Endodermal cell (in vitro differentiated cells): ENCODE measurements around the gene HESX1. TPM values are rescaled to one million over a fixed set of nuclear protein-coding genes. Genes with fewer than 3 reads are reported as not detected.

ENCODE experiments used
- DNase-seq: peaks from one replicate; pipeline ENCODE4 v3.0.0-alpha.2; 2017
- H3K27ac ChIP-seq: 2 replicates; pipeline ENCODE4 v1.5.1; 2013; ENCODE audit warnings: mild to moderate bottlenecking, low read depth, low read length, moderate library complexity
- H3K27me3 ChIP-seq: 2 replicates; pipeline ENCODE4 v1.6.1; 2013; ENCODE audit warnings: mild to moderate bottlenecking, low read length, moderate library complexity; ENCODE audit not compliant: insufficient read depth, control insufficient read depth, poor library complexity, severe bottlenecking
- H3K36me3 ChIP-seq: 2 replicates; pipeline ENCODE4 v1.7.0; 2013; ENCODE audit warnings: mild to moderate bottlenecking, low read length, moderate library complexity; ENCODE audit not compliant: control insufficient read depth, insufficient read depth
- H3K4me1 ChIP-seq: one replicate; pipeline ENCODE4 v1.7.0; 2013; ENCODE audit warnings: low read length; ENCODE audit not compliant: control insufficient read depth, insufficient read depth
- H3K4me3 ChIP-seq: 2 replicates; pipeline ENCODE4 v1.5.1; 2013; ENCODE audit warnings: mild to moderate bottlenecking, low read length, moderate library complexity
- H3K9ac ChIP-seq: 2 replicates; pipeline ENCODE4 v1.6.1; 2013; ENCODE audit warnings: mild to moderate bottlenecking, low read length, moderate library complexity; ENCODE audit not compliant: poor library complexity, severe bottlenecking; ENCODE audit errors: extremely low read depth
- H3K9me3 ChIP-seq: 2 replicates; pipeline ENCODE4 v1.6.1; 2013; ENCODE audit warnings: mild to moderate bottlenecking, low read length, moderate library complexity; ENCODE audit not compliant: control insufficient read depth
- H3K27ac Mint-ChIP-seq: 2 replicates; pipeline ENCODE4 v1.8.0; 2020; ENCODE audit warnings: mixed read lengths
- H3K27me3 Mint-ChIP-seq: 2 replicates; pipeline ENCODE4 v1.8.0; 2021; ENCODE audit warnings: mild to moderate bottlenecking, mixed read lengths; ENCODE audit not compliant: insufficient read depth
- H3K36me3 Mint-ChIP-seq: 2 replicates; pipeline ENCODE4 v1.8.0; 2020; ENCODE audit warnings: low read depth, mixed read lengths
- H3K4me1 Mint-ChIP-seq: 2 replicates; pipeline ENCODE4 v1.8.0; 2020; ENCODE audit warnings: mixed read lengths
- H3K4me3 Mint-ChIP-seq: 2 replicates; pipeline ENCODE4 v1.8.0; 2020; ENCODE audit warnings: mild to moderate bottlenecking, moderate library complexity, mixed read lengths
- H3K9me3 Mint-ChIP-seq: 2 replicates; pipeline ENCODE4 v1.8.0; 2020; ENCODE audit warnings: mild to moderate bottlenecking, mixed read lengths
- WGBS, 2 experiments: methylation state at CpG; one replicate each; pipeline versions ENCODE4 v1.1.5 to v1.1.7; 2013; ENCODE audit warnings: missing lambda C conversion rate in 2 of 2, mixed read lengths in 1 of 2; ENCODE audit not compliant: insufficient coverage in 1 of 2, insufficient read length in 1 of 2; 5-methylcytosine and 5-hydroxymethylcytosine counted together
- total RNA-seq, 2 donors: library from RNA; stranded (reverse); fragmentation: NEBNext Ultra II Directional in 1 of 2; extraction: Animal tissue kit (Norgen Biotek cat#: 25700) in 1 of 2; gene quantifications; 2 replicates in 1 of 2; 3 replicates in 1 of 2; pipeline ENCODE4 v1.2.1, GENCODE V29; 2021
- TF ChIP-seq, protein P1 (sequence below): fragments of 200-600 bp; sonication (generic); conservative IDR thresholded peaks from 2 replicates; pipeline ENCODE4 v1.5.0; 2021; ENCODE audit warnings: antibody characterized with exemption, mild to moderate bottlenecking

Gene HESX1
- total RNA-seq, 2 donors from 2014 or later = 3.8 to 8.0 TPM

DNA sequence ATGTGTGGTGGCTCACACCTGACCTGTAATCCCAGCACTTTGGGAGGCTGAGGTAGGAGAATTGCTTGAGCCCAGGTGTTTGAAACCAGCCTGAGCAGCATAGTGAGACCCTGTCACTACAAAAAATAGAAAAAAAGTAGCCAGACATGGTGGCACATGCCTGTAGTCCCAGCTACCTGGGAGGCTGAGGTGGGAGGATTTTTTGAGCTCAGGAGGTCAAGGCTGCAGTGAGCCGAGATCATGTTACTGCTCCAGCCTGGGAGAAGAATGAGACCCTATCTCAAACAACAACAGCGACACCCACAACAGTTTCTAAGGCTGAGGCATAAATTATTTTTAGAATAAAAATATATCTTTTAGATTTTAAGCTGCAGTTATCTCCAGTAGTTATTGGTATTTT, 34.0 kb upstream of the HESX1 start:
- Histone ChIP-seq H3K27me3 (no peaks in the 10 kb centered on the region), H3K4me1 (no peaks in the 10 kb centered on the region), H3K36me3 (peaks cover 30% of the 10 kb centered on the region), H3K27ac (no peak overlapping the region), H3K9me3 (no peaks in the 10 kb centered on the region), H3K9ac (no peak overlapping the region), H3K4me3 (no peak overlapping the region)
- Mint-ChIP-seq H3K36me3 (peaks cover 25% of the 10 kb centered on the region), H3K4me3 (no peak overlapping the region), H3K27me3 (no peaks in the 10 kb centered on the region), H3K27ac (no peak overlapping the region), H3K9me3 (no peaks in the 10 kb centered on the region), H3K4me1 (peaks cover 6% of the 10 kb centered on the region)
- TF ChIP-seq, protein P1, sequence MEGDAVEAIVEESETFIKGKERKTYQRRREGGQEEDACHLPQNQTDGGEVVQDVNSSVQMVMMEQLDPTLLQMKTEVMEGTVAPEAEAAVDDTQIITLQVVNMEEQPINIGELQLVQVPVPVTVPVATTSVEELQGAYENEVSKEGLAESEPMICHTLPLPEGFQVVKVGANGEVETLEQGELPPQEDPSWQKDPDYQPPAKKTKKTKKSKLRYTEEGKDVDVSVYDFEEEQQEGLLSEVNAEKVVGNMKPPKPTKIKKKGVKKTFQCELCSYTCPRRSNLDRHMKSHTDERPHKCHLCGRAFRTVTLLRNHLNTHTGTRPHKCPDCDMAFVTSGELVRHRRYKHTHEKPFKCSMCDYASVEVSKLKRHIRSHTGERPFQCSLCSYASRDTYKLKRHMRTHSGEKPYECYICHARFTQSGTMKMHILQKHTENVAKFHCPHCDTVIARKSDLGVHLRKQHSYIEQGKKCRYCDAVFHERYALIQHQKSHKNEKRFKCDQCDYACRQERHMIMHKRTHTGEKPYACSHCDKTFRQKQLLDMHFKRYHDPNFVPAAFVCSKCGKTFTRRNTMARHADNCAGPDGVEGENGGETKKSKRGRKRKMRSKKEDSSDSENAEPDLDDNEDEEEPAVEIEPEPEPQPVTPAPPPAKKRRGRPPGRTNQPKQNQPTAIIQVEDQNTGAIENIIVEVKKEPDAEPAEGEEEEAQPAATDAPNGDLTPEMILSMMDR = no peak
- WGBS, 2 experiments = 89% methylated on average over 1 of the region's 2 CpGs; no CpG with 5 or more reads in 1 of the 2 experiments
- no peak for DNase-seq

DNA sequence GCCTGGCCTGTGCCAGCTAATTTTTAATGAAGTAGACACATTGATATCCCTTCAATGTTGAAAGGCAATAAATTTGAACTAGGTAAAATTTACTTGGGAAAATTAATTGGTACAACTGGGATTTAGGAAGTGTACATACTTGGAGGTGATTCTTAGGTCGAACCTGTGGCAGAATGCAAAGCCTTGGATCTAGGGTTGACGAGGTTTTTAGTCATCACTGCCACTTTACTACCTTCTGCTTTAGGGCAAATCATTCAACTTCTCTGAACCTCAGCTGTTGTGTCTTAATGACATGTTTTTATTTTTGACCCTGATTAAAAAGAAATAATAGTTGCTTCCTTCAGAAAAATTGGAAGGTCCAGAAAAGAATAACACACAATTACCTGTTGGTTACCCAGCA, 30.2 kb upstream of the HESX1 start:
- no peaks in the 10 kb centered on the region for H3K9me3 ChIP-seq
- peaks cover 3% of the 10 kb centered on the region for H3K4me1 ChIP-seq
- H3K27me3 ChIP-seq = no peaks in the 10 kb centered on the region
- TF ChIP-seq, protein P1 = no peak
- peaks cover 11% of the 10 kb centered on the region for H3K36me3 Mint-ChIP-seq
- peak overlapping the region; percentile 27 for H3K4me3 ChIP-seq
- H3K27ac Mint-ChIP-seq = no peak overlapping the region
- no peak overlapping the region for H3K4me3 Mint-ChIP-seq
- H3K36me3 ChIP-seq = peaks cover 6% of the 10 kb centered on the region
- peaks cover 17% of the 10 kb centered on the region for H3K4me1 Mint-ChIP-seq
- no peak overlapping the region for H3K9ac ChIP-seq
- WGBS, 2 experiments = 89 to 94% methylated on average over 2 of the region's 2 CpGs
- H3K27ac ChIP-seq = no peak overlapping the region
- H3K9me3 Mint-ChIP-seq = no peaks in the 10 kb centered on the region
- no peak for DNase-seq
- no peaks in the 10 kb centered on the region for H3K27me3 Mint-ChIP-seq

DNA sequence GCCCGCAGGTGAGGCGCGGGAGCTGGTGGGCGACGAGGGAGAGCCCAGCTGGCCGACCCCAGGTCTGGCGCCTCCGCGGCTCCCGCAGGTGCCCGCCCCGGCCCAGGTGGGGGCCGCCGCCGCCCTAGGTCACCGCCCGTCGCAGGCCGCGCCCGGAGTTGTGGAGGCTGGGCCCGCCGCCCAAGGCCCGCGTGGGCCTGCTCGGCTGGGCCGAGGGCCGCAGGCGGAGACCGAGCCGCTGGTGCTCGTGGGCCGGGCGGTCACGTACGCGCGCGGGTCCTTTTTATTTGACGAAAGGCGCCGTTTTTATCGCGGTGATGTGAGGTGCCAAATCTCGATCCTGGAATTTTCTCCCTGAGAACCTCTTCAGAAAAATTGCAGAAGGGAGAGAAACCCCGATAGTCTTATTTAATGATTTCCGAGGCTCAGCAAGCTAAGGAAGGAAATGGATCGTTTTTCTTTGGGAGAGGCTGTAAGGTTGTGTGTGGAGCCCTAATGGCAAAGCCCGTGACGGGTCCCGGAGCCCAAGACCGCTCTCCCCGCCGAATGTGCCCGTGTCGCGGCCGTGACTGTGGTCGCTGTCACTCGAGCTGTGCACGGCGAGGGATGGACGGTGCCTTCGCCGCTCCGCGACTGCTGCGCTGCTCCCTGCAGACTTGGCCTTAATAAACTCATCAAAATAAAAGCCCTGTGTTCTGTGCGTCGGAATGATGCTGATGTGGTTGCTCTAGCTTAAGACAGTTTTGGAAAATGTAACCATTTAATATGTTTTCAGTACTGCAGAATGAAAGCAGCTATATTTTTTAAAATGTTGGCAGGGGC, 28.4 kb upstream of the HESX1 start:
- TF ChIP-seq, protein P1 = no peak

More for the DNA sequence above, 28.4 kb upstream of the HESX1 start:
- Histone ChIP-seq H3K9me3 (no peaks in the 10 kb centered on the region), H3K27ac (peak overlapping the region; percentile 6), H3K36me3 (peaks cover 6% of the 10 kb centered on the region), H3K27me3 (no peaks in the 10 kb centered on the region), H3K4me3 (peak overlapping the region; percentile 83), H3K4me1 (peaks cover 3% of the 10 kb centered on the region), H3K9ac (peak overlapping the region; percentile 59)
- peaks cover 6% of the 10 kb centered on the region for H3K36me3 Mint-ChIP-seq
- WGBS, 2 experiments = 0 to 1% methylated on average over 29 to 70 of the region's 70 CpGs
- peaks cover 18% of the 10 kb centered on the region for H3K4me1 Mint-ChIP-seq
- no peaks in the 10 kb centered on the region for H3K9me3 Mint-ChIP-seq
- H3K27ac Mint-ChIP-seq = peak overlapping the region; percentile 61
- peak overlapping the region; percentile 88 for H3K4me3 Mint-ChIP-seq
- peak; percentile 65 for DNase-seq
- H3K27me3 Mint-ChIP-seq = no peaks in the 10 kb centered on the region
